ENCODE results near the gene GYPC.
"Not testable (repeated sequence)": the region's sequence is repeated elsewhere in the genome, so short reads cannot be mapped to it uniquely, and the experiment has no call there.

GYPC gene
- 60.4 to 75.5 (median 61.5) reads per million in 4 experiments for total RNA-seq

- DNase-seq = peak; percentile 52
These were observed at the start of gene GYPC for GRCh38 chr2:126655500-126656430. Gene GYPC (plus strand): TSS chr2:126656158. CDS start chr2:126656264, 106 bp downstream.

- no peak for DNase-seq
These were observed 41.3 kb upstream of the GYPC start for GRCh38 chr2:126614524-126615227.

GRCh38 chr2:126616606-126617069, 39.3 kb upstream of the GYPC start:
- DNase-seq = no peak

- DNase-seq = no peak
These were observed 35.7 kb upstream of the GYPC start for GRCh38 chr2:126620302-126620701.

DNA sequence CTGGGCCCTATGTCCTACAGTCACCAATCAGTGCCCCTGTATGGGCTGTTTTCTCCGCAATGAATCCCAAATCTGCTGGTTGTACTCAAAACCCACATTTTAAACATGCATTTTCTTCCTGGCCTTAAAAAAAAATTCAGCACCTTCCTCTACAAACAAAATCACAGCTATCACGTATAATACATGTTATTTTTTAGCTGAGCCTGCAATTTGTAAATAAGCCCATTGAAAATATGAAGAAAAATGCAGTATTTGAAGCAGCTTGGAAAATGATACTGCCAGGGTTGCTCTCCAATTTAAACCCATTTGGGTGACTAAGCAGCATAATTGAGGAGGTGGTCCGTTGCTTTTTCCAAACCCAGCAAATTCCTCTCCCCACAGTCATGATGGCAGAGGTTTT, 33.0 kb upstream of the GYPC start:
- no peak for DNase-seq

DNA sequence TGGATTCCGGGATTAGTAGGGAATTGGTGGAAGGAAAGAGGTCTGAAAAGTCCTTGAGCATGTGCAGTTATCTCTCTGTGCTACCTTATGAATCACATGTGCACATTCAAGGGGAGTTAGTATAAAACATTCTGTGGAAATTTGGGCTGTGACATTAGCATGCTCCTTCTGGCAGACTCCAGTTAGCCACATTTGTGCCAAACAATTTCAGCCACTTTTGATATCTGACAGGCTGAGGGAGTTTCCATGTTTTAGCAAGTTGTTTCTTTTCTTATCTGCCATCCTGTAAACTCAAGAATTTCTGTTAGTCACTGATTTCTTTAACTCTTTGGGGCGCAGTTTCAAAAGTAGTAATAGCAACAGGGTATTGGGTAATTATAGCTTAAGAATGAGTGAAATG, 28.3 kb upstream of the GYPC start:
- DNase-seq = no peak

- DNase-seq = no peak
These were observed 21.6 kb upstream of the GYPC start for GRCh38 chr2:126634273-126634861.

GRCh38 chr2:126635281-126635680, 20.7 kb upstream of the GYPC start:
- DNase-seq = no peak

- DNase-seq = no peak
These were observed 20.2 kb upstream of the GYPC start for GRCh38 chr2:126635736-126636135.

DNA sequence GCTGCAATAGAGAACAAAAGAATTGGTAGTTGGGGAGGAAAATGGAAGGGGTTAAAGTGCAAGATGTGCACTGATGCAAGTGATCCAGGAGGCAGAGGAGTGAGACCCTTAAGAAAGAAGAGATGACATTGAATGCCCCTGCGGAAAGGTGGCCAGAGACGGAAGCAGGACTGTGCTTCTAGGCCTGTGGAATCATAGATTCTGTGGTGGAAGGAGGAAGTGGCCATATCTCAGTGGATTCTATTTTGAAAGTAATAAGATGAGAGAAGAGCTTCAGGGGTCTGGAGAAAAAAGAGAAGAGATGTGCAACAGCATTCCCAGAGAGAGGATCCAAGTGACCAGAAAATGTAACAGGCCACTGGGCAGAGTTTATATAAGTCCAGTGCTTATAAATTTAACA, 18.6 kb upstream of the GYPC start:
- DNase-seq = no peak

DNA sequence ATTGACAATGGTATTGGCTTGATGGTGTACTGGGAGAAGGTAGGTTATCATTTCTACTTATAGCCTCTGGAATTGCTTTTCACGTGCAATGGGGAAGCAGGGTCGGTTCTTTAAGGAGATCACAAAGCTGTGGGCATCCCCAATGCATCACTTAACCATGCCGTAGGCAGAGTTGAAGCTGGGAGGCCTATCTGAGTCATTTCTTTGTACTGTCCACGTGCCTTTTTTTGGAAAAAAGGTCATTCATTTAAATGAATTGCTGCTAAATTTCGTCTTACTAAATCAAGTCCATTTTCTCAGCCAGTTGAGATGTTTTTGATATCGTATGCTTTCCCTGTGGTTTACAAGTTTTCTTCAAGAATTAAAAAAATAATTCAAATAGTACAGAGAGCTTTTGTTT, 17.2 kb upstream of the GYPC start:
- DNase-seq = no peak

- DNase-seq = no peak
These were observed 16.7 kb upstream of the GYPC start for GRCh38 chr2:126639276-126639675.

DNA sequence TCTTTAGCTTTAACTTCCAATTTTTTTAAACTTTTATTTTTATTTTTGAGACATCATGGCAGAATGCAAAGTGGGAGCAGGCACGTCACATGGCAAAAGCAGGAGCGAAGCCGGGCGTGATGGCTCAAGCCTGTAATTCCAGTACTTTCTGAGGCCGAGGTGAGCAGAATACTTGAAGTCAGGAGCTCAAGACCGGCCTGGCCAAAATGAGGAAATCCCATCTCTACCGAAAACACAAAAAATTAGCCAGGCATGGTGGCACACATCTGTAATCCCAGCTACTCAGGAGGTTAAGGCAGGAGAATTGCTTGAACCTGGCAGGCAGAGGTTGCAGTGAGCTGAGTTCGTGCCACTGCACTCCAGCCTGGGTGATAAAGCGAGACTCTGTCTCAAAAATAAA, 14.7 kb upstream of the GYPC start:
- not testable (repeated sequence) for DNase-seq

DNA sequence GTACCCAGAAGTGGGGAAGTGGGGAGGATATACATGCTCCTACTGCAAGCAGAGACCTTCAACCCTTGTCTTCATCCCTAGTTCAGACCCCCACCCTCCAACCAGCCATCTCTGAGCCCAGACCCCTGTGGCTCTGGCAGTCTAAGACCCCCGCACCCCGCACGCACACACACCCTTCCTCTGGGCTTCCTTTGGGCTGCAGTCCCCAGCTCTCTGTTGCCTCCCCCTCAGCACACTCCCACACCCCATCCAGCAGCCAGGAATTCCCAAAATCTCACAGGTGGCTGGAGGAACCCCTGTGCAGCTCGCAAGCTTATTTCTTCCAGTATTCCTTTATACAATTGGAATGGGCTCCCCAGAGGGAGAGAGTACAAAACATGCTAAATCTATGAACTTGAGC, 13.9 kb upstream of the GYPC start:
- no peak for DNase-seq

DNA sequence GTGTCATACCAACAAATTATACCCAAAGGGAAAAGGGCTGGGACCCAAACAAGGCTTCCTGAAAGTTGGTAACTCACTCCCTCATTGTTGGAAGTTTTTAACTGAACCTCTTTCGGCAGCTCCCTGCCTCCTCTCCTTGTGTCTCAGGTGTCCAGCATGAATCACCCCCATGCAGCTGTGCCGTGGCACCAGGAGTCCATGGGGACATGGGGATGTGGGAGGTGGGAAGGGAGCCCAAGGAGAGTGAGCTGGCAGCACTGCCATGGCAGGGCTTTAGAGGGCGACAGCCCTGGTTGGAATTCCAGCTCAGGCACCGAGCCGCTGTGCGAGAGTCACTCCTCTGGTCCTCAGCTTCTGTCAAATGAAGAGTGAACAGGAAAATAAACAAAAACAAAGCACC, 12.5 kb upstream of the GYPC start:
- DNase-seq = no peak

GRCh38 chr2:126643972-126644371, 12.0 kb upstream of the GYPC start:
- no peak for DNase-seq

GRCh38 chr2:126644630-126645191, 11.2 kb upstream of the GYPC start:
- no peak for DNase-seq

- DNase-seq = no peak
These were observed 10.7 kb upstream of the GYPC start for GRCh38 chr2:126645211-126645618.

DNA sequence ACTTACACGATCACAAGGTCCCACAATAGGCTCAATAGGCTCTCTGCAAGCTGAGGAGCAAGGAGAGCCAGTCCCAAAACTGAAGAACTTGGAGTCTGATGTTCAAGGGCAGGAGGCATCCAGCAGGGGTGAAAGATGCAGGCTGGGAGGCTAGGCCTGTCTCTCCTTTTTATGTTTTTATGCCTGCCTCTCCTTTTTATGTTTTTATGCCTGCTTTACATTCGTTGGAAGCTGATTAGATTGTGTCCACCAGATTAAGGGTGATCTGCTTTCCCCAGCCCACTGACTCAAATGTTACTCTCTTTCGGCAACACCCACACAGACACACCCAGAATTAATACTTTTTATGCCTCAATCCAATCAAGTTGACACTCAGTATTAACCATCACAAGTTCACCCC, 9.9 kb upstream of the GYPC start:
- no peak for DNase-seq

DNA sequence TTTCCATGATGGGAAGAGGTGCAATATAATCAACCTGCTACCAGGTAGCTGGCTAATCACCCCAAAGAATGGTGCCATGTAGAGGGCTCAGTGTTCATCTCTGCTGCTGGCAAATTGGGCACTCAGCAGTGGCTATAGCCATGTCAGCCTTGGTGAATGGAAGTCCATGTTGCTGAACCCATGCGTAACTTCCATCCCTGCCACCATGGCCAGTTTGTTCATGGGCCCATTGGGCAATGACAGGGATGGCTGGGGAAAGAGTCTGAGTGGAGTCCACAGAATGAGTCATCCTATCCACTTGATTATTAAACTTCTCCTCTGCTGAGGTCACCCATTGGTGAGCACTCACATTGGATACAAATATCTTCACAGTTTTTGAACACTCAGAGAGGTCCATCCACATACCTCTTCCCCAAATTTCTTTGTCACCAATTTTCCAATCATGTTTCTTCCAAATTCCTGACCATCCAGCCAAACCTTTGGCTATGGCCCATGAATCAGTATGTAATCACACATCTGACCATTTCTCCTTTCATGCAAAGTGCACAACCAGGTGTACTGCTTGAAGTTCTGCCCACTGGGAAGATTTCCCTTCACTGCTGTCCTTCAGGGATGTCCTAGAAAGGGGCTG, 8.1 kb upstream of the GYPC start:
- DNase-seq = not testable (repeated sequence)

DNA sequence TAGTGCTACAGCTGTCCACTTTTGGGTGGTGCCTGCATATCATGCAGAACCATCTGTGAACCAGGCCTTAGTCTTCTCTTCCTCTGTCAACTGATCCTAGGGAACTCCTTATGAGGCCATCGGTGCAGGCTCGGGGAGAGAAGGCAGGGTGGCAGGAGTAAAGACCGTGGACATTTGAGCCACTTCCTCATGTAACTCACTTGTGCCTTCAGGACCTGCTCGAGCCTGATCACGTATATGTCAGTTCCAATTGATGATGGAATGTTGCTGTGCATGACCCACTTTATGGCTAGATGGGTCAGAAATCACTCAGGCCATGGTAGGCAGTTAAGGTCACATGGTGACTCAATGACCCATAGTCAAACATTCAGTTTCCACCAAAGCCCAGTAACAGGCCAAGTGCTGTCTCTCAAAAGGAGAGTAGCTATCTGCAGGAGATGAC, 7.6 kb upstream of the GYPC start:
- DNase-seq = not testable (repeated sequence)

- DNase-seq = no peak
These were observed 6.9 kb upstream of the GYPC start for GRCh38 chr2:126649101-126649500.

GRCh38 chr2:126650994-126651393, 5.0 kb upstream of the GYPC start:
- no peak for DNase-seq

All from effector CD8-positive, alpha-beta T cell (primary cell).